H7 (cell line): ENCODE data around the gene OR8B12. TPM values are rescaled to one million over a fixed set of nuclear protein-coding genes. Genes with fewer than 3 reads are reported as not detected.
A peak's percentile ranks its signal among the peaks of the same experiment; 100 is the strongest.

Source experiments
- DNase-seq: peaks from one replicate; pipeline ENCODE4 v3.0.0; 2012
- H3K27me3 ChIP-seq: 2 replicates; pipeline ENCODE4 v1.6.0; 2011; ENCODE audit warnings: mild to moderate bottlenecking, low read length; ENCODE audit not compliant: control insufficient read depth, insufficient read depth
- H3K36me3 ChIP-seq: replicated peaks from 2 replicates; pipeline ENCODE4 v1.5.1; 2011; ENCODE audit warnings: low read length; ENCODE audit not compliant: control insufficient read depth, insufficient read depth
- H3K4me3 ChIP-seq: 2 replicates; pipeline ENCODE4 v1.5.1; 2011; ENCODE audit warnings: low read depth, mild to moderate bottlenecking, control low read depth, low read length, moderate library complexity; ENCODE audit not compliant: insufficient read depth
- total RNA-seq: library from RNA; depleted of rRNA; stranded (reverse); fragments of >200 nt; shearing (Covaris generic); gene quantifications from 2 replicates; pipeline ENCODE4 v1.2.3, GENCODE V29; 2014; rRNA removed

The OR8B12 gene, protein sequence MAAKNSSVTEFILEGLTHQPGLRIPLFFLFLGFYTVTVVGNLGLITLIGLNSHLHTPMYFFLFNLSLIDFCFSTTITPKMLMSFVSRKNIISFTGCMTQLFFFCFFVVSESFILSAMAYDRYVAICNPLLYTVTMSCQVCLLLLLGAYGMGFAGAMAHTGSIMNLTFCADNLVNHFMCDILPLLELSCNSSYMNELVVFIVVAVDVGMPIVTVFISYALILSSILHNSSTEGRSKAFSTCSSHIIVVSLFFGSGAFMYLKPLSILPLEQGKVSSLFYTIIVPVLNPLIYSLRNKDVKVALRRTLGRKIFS
- not detected in 2 replicates for total RNA-seq

DNA sequence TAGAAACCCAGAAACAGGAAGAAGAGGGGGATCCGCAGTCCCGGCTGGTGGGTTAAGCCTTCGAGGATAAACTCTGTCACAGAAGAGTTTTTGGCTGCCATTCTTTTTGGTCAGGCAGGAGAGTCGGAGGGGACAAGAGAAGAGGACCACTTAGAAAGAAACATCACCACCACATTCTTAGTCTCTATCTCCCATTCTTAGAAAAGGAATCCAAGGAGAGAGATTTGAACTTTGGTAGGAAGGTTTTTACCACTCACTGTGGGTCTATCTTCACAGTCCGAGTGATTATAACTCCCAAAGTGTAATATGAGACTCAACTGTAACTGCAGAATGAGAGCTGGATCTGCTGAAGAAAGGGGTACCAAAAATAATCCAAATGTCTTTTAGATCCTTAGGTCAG lies at the start of gene OR8B12:
OR8B12 (minus strand) TSS at position 101 of the 400 bp plus-strand sequence; CDS start at position 101, 0 bp downstream.
- Histone ChIP-seq H3K4me3 (no peak within 1 kb of the TSS), H3K27me3 (no peaks in the 10 kb centered on the region), H3K36me3 (no peaks in the 10 kb centered on the region)
- no peak for DNase-seq

DNA sequence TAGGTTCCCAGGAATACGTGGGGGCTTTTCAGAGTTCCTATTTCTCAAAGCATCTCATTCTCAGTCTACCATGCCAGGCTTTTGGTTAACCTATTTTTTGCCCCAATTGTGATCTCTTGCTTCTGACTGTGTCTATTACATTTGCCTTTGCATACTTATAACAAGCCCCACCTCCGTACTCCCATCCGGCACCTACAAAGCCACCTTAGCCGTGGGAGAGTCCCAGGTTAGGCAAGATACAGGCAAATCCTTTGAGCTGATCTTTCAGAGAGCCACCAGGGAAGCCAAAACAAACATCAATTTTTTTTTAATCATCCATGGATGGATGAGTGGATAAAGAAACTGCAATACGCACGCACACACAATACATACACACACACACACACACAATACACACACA lies 49.2 kb upstream of the OR8B12 start:
- no peak for DNase-seq
- no peaks in the 10 kb centered on the region for H3K36me3 ChIP-seq
- H3K4me3 ChIP-seq = no peak overlapping the region
- H3K27me3 ChIP-seq = no peaks in the 10 kb centered on the region

DNA sequence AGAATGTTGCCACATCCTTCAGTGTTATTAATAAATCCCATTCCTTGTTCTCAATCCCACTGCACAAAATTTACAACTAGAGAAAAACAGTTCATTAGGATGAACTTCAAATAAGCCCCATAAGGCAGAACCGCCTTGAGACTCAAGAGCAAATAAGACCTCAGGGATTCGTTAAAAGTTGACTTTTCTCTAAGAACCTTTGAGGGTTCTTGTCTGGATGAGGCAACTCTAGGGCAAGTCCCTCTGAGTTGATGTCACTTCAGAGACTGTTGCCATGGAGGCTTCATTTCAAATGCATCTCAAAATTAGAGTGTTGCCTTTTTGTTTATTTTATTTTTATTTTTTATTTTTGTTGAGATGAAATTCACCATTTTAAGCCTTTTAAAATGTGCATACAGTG lies 48.0 kb upstream of the OR8B12 start:
- H3K4me3 ChIP-seq = no peak overlapping the region
- H3K36me3 ChIP-seq = no peaks in the 10 kb centered on the region
- no peaks in the 10 kb centered on the region for H3K27me3 ChIP-seq
- no peak for DNase-seq

DNA sequence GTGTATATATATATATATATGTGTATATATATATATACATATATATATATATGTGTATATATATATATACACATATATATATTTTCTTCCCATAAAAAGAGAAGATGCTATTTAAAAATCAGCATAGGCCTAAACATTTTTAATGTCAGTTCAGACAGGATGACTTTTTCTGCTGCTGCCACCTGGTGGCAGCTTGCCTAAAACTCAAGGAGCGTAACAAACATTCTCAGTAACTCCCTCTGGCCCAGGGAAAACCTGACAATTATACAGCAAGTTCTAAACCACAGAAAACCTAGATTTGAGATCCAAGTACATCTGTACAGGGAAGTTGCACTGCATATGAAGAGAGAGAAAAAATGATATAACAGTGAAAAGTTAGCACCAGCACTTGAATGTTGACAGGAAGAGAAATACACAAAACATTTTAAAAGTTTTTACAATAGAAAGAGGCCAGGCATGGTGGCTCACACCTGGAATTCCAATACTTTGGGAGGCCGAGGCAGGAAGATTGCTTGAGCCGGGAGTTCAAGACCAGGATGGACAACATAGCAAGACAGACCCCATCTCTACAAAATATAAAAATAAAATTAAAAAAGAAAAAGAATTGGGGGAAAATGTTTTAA lies 42.9 kb upstream of the OR8B12 start:
- no peak overlapping the region for H3K4me3 ChIP-seq
- peak; percentile 26 for DNase-seq
- H3K27me3 ChIP-seq = no peaks in the 10 kb centered on the region
- H3K36me3 ChIP-seq = no peaks in the 10 kb centered on the region

DNA sequence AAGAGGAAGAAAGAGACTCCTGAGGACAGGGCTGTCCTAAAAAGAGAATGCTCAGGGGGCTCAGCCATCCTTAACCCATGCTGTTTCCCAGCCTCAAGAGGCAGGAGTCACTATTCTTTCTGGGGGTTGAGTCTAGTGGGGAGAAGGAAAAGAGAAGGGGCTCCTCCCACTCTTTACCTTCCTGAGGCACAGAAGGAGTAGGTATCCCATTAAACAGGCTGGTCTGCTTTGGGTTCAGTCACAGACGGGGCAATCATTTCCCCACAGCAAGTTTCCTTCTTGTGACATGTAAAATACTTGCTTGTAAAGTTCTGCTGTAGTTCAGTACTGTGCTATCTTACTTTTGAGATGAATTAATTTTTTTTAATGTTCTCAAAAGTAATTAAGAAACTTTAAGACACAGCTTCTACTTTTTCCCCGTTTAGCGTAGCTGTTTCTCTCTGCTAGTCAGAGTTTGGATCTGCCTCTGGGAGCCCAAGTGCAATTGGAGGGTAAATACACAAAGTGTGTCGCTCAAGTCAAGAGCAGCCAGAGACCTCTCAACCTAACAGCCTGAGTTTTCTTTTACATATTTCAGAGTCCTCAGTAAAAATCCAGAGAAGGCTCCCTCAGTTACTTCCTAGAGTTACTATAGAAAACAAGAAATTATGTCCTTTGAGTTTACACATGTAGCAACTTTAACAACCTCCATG lies 41.4 kb upstream of the OR8B12 start:
- Histone ChIP-seq H3K27me3 (no peaks in the 10 kb centered on the region), H3K36me3 (no peaks in the 10 kb centered on the region), H3K4me3 (no peak overlapping the region)
- no peak for DNase-seq

DNA sequence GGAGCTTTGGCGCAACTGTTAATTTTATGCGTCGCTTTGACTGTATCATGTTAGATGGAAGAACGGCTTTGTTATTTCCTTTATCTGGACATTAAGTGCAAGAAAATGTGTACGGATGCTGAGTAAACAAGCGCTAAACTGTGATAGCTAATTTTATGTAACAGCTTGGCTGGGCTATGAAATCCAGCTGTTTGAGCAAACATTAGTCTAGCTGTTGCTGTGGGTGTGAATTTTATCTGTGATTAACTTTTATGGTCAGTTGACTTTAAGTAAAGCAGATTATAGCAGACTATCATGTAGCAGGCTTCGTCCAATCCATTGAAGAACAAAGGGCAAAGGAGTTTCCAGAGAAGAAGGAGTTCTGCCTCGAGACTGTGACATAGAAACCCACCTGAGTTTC lies 40.3 kb upstream of the OR8B12 start:
- H3K27me3 ChIP-seq = no peaks in the 10 kb centered on the region
- no peak for DNase-seq
- no peak overlapping the region for H3K4me3 ChIP-seq
- no peaks in the 10 kb centered on the region for H3K36me3 ChIP-seq

DNA sequence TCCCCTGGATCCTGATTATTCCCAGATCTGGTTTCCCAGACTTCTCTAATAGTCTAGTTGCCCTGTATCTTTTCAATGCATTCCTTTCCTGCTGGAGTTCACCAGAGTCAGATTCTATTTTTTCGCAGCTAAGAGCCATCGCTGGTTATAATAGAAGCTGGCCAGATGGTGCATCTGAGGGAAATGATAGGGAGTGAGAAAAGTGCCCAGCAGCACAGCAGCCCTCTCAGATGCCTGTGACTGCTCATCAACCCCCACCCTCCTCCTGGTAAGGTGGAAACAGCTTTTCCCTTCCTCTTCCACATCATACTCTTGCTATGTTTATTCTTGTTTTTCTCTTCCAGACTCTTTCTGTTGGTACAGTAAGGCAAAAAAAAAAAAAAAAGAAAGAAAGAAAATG lies 39.1 kb upstream of the OR8B12 start:
- no peaks in the 10 kb centered on the region for H3K27me3 ChIP-seq
- H3K36me3 ChIP-seq = no peaks in the 10 kb centered on the region
- no peak overlapping the region for H3K4me3 ChIP-seq
- DNase-seq = no peak

DNA sequence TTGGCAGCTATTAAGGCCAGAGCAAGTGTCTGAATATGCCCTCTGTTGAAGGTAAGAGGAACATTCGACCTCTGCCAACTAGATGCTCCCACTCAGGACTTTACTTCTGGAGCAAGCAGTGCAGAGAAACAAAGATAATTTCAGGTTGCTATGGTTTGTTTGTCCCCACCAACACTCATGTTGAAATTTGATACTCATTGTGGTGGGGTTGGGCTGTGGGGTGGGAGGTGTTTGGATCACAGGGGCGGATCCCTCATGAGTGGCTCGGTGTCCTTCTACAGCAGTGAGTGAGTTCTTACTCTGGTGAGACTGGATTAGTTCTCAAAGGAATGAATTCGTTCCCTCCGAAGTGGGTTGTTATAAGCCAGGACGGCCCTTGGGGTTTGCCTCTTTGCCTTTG lies 38.4 kb upstream of the OR8B12 start:
- no peaks in the 10 kb centered on the region for H3K27me3 ChIP-seq
- no peaks in the 10 kb centered on the region for H3K36me3 ChIP-seq
- H3K4me3 ChIP-seq = no peak overlapping the region
- no peak for DNase-seq

DNA sequence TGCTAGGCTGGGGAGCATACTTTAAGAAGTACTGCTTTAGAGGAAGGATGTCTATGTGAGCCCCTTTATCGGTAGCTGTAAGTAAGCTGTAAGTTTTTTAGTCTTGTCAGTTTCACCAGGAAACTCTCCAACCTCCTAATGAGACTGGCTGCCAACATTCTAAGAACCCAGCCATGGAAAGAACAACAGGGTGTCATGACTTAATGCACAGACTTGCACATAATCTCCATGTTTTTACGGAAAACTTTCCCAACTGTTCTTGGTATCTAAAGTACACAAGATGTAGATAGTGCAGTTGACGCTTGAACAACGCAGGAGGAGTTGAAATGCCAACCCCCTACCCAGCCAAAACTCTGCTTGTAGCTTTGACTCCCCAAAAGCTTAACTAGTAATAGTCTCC lies 35.3 kb upstream of the OR8B12 start:
- Histone ChIP-seq H3K36me3 (no peaks in the 10 kb centered on the region), H3K27me3 (no peaks in the 10 kb centered on the region), H3K4me3 (no peak overlapping the region)
- no peak for DNase-seq

DNA sequence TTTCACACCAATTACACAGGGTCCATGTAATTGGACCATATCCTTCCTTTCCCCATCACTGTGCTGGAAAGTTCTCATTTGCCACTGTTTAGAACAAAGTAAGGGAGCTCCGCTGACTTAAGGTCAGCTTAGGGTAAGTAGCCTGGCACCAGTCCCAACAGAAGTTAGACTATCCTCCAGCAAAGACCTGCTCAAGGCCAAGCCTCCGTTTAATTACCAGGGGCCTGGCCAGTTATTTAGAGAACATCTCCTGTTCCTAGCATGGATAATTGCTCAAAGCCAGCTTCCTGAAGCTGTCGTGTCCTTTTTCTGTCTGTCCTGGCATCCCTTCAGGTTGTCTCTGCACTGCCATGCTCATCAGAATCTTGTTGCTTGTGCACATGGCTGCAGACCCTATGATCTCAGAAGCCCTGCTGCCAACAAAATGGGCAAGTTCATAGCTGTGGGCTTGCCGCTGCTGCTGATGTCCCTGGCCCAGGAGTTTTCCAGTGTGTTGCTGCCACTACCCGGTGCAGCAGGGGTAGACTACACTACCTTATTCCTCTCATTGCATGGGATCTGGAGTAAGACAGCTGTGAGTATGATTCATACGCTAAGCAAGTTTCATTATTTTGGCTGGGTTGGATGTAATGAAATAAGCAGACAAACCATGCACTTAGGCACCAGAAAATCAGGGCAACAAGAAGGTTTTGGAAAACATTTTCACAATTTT lies 34.4 kb upstream of the OR8B12 start:
- DNase-seq = no peak
- Histone ChIP-seq H3K4me3 (no peak overlapping the region), H3K27me3 (no peaks in the 10 kb centered on the region), H3K36me3 (no peaks in the 10 kb centered on the region)

DNA sequence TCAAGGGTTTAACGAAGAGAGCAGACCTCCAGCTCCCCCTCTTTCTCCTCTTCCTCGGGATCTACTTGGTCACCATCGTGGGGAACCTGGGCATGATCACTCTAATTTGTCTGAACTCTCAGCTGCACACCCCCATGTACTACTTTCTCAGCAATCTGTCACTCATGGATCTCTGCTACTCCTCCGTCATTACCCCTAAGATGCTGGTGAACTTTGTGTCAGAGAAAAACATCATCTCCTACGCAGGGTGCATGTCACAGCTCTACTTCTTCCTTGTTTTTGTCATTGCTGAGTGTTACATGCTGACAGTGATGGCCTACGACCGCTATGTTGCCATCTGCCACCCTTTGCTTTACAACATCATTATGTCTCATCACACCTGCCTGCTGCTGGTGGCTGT lies 26.7 kb upstream of the OR8B12 start:
- no peak for DNase-seq
- H3K27me3 ChIP-seq = no peaks in the 10 kb centered on the region
- H3K36me3 ChIP-seq = no peaks in the 10 kb centered on the region
- H3K4me3 ChIP-seq = no peak overlapping the region

DNA sequence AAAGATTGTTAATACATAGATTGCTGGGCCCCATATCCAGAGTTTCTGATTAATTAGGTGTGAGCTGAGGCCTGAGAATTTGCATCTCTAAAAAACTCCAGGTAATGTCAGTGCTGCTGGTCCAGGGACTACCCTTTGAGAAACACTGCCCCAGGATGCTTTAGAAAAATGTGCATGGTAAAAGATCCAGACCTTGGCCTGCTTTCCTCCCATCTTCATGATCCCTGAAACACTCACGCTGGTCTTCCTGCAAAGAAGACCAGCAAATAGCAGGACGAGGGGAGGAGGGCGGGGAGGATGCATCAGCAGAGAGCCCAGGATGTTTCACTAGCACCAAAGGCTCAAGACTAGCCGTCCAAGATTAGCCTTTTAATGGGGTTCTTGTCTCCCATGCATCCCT lies 26.2 kb upstream of the OR8B12 start, which contains the start of gene OR8A1:
OR8A1 (plus strand) TSS at position 301 of the 400 bp plus-strand sequence. CDS start 123 bp downstream, outside the sequence.
- H3K36me3 ChIP-seq = no peaks in the 10 kb centered on the region
- no peak for DNase-seq
- H3K27me3 ChIP-seq = no peaks in the 10 kb centered on the region
- H3K4me3 ChIP-seq = no peak within 1 kb of the TSS

DNA sequence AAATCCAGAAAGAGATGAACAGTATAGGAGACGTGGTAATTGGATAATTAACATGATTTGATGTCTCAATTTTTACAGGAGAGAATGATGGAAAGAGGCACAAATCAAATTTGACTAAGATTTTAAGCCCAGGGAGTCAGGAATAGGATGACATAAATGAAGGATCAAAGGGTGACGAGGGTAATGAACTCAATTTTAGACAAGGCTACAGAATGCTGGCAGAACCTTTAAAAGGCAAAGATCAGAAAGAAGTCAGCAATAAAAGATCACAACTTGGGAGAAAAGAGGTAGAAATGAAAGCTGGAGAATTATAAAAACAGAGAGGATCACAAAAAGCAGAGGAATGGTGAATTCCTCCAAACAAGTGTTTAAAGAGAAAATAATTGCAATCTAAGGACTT lies 13.4 kb upstream of the OR8B12 start:
- Histone ChIP-seq H3K27me3 (no peaks in the 10 kb centered on the region), H3K4me3 (no peak overlapping the region), H3K36me3 (no peaks in the 10 kb centered on the region)
- no peak for DNase-seq

DNA sequence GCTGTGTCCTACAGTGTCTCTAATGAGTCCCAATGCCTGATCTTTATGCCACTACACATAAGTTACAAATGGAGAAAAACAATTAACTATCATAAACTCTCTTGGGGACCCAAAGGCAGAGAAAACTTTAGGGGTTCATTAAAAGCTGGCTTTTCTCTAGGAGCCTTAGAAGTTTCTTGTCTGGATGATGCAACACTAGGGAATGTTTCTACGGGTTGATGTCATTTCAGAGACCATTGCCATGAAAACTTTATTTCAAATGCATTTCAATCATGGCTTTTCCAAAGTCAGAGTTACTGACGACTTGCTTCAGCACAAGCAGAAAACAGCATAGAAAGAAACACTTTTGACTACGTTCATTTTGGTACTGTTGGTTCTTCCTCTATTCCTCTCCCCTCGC lies 8.5 kb upstream of the OR8B12 start:
- no peak for DNase-seq
- no peak overlapping the region for H3K4me3 ChIP-seq
- no peaks in the 10 kb centered on the region for H3K27me3 ChIP-seq
- no peaks in the 10 kb centered on the region for H3K36me3 ChIP-seq
